DOHH2 (cell line): ENCODE results near the gene NFKBIZ.

Experiments
- H3F3A ChIP-seq: fragments of 200-600 bp; sonication (generic), shearing (Covaris generic); 2 replicates; pipeline ENCODE4 v1.6.0; 2016; ENCODE audit warnings: antibody characterized with exemption, mild to moderate bottlenecking; ENCODE audit not compliant: control insufficient read depth, insufficient read depth
- H3K27ac ChIP-seq: fragments of 200-600 bp; sonication (generic); 2 replicates; pipeline ENCODE4 v1.5.1; 2014; ENCODE audit warnings: low read depth, mild to moderate bottlenecking, low read length, moderate library complexity
- H3K27me3 ChIP-seq: fragments of 200-600 bp; sonication (generic); 2 replicates; pipeline ENCODE4 v1.6.1; 2014; ENCODE audit warnings: mild to moderate bottlenecking, low read length, mixed read lengths; ENCODE audit not compliant: control insufficient read depth
- H3K36me3 ChIP-seq: fragments of 200-600 bp; sonication (generic); 2 replicates; pipeline ENCODE4 v1.6.1; 2014; ENCODE audit warnings: mild to moderate bottlenecking, low read length, moderate library complexity, mixed read lengths; ENCODE audit not compliant: control insufficient read depth
- H3K4me1 ChIP-seq: fragments of 200-600 bp; sonication (generic); 2 replicates; pipeline ENCODE4 v1.6.1; 2014; ENCODE audit warnings: mild to moderate bottlenecking, low read length, mixed read lengths; ENCODE audit not compliant: control insufficient read depth
- H3K4me2 ChIP-seq: fragments of 200-600 bp; sonication (generic); 2 replicates; pipeline ENCODE4 v1.6.0; 2014; ENCODE audit warnings: mild to moderate bottlenecking, low read length, moderate library complexity
- H3K4me3 ChIP-seq: fragments of 200-600 bp; sonication (generic); 2 replicates; pipeline ENCODE4 v1.5.1; 2014; ENCODE audit warnings: mild to moderate bottlenecking, low read length, mixed read lengths
- H3K79me2 ChIP-seq: fragments of 200-600 bp; sonication (generic); 2 replicates; pipeline ENCODE4 v1.6.1; 2014; ENCODE audit warnings: mild to moderate bottlenecking, low read length, mixed read lengths; ENCODE audit not compliant: control insufficient read depth
- H3K9me2 ChIP-seq: fragments of 200-600 bp; sonication (generic); replicated peaks from 2 replicates; pipeline ENCODE4 v1.6.1; 2014; ENCODE audit warnings: mild to moderate bottlenecking, low read length, mixed read lengths; ENCODE audit not compliant: control insufficient read depth
- H3K9me3 ChIP-seq: fragments of 200-600 bp; sonication (generic); 2 replicates; pipeline ENCODE4 v1.6.1; 2014; ENCODE audit warnings: antibody characterized with exemption, low read length, mixed read lengths; ENCODE audit not compliant: control insufficient read depth, insufficient read depth
- H4K20me1 ChIP-seq: fragments of 200-600 bp; sonication (generic); 2 replicates; pipeline ENCODE4 v1.6.0; 2014; ENCODE audit warnings: low read depth, mild to moderate bottlenecking, antibody characterized with exemption, low read length, moderate library complexity; ENCODE audit not compliant: control insufficient read depth, insufficient read depth
- EZH2phosphoT487 ChIP-seq: fragments of 200-600 bp; sonication (generic); IDR thresholded peaks from 2 replicates; pipeline ENCODE4 v1.6.1; 2017; ENCODE audit warnings: borderline replicate concordance, mild to moderate bottlenecking, antibody characterized with exemption, low read length, moderate library complexity, mixed read lengths
- TF ChIP-seq, protein P1 (sequence below): fragments of 200-600 bp; sonication (generic); IDR thresholded peaks from one replicate; pipeline ENCODE4 v1.5.1; 2014; ENCODE audit warnings: antibody characterized with exemption, mild to moderate bottlenecking, low read depth, low read length; ENCODE audit not compliant: poor library complexity, severe bottlenecking

Gene NFKBIZ

DNA sequence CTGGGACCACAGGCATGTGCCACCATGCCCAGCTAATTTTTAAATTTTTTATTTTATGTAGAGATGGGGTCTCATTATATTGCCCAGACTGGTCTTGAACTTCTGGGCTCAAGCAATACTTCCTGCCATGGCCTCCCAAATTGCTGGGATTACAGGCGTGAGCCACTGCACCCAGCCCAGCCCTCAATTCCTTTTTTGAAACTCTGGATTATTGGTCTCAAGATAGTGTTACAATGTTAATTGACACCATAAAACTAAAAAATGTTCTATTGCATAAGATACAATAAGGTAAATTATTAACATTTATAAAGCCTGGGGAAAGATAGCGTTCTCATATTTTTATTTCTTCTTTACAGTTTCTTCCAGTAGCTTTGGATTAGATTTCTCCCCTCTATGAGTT, 3.9 kb upstream of the NFKBIZ start:
- Histone ChIP-seq H3K4me3 (no peak overlapping the region), H3K36me3 (peaks cover 48% of the 10 kb centered on the region), H4K20me1 (peaks cover 5% of the 10 kb centered on the region; the same call in 1 of the 2 replicates), H3F3A (peaks cover 2% of the 10 kb centered on the region; the same call in 1 of the 2 replicates), H3K27me3 (no peaks in the 10 kb centered on the region), H3K9me3 (peaks cover 2% of the 10 kb centered on the region; the same call in 1 of the 2 replicates), H3K27ac (no peak overlapping the region), H3K9me2 (no peaks in the 10 kb centered on the region), H3K79me2 (peaks cover 82% of the 10 kb centered on the region), H3K4me2 (no peak overlapping the region), H3K4me1 (peaks cover 64% of the 10 kb centered on the region)
- TF ChIP-seq EZH2phosphoT487, result no peak
- TF ChIP-seq, protein P1, sequence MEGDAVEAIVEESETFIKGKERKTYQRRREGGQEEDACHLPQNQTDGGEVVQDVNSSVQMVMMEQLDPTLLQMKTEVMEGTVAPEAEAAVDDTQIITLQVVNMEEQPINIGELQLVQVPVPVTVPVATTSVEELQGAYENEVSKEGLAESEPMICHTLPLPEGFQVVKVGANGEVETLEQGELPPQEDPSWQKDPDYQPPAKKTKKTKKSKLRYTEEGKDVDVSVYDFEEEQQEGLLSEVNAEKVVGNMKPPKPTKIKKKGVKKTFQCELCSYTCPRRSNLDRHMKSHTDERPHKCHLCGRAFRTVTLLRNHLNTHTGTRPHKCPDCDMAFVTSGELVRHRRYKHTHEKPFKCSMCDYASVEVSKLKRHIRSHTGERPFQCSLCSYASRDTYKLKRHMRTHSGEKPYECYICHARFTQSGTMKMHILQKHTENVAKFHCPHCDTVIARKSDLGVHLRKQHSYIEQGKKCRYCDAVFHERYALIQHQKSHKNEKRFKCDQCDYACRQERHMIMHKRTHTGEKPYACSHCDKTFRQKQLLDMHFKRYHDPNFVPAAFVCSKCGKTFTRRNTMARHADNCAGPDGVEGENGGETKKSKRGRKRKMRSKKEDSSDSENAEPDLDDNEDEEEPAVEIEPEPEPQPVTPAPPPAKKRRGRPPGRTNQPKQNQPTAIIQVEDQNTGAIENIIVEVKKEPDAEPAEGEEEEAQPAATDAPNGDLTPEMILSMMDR, result no peak

DNA sequence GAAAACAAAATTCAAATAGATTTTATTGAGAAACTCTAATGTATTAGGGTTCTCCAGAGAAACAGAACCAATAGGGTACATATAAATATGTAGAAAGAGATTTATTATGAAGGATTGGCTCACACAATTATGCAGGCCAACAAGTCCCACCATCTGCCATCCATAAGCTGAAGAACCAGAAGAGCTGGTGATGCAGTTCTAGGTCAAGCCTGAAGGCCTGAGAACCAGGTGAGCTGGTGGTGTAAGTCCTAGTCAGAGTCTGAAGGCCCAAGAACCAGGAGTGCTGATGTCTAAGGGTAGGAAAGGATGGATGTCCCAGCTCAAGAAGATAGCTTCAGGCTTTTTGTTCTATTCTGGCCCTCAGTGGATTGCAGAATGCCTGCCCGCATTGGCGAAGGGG, 2.6 kb upstream of the NFKBIZ start:
- peak overlapping the region; percentile 18; the same call in 1 of the 2 replicates for H3K4me2 ChIP-seq

DNA sequence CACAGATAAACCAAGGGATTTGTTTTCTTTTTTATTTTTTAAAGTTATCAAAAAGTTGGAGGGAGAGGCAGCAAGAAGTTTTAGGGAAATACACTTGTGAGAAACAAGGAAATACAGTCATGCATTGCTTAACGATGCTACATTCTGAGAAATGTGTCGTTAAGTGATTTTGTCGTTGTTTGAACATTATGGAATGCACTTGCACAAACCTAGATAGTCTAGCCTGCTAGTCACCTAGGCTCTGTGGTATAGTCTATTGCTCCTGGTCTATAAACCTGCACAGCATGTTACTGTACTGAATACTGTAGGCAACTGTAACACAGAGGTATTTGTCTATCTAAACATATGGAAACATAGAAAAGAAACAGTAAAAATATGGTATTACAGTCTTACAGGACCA, 2.0 kb upstream of the NFKBIZ start:
- H3K4me1 ChIP-seq, result peaks cover 62% of the 10 kb centered on the region
- no peaks in the 10 kb centered on the region for H3K27me3 ChIP-seq
- peaks cover 55% of the 10 kb centered on the region for H3K36me3 ChIP-seq
- H4K20me1 ChIP-seq, result peaks cover 22% of the 10 kb centered on the region
- 0 out of 2 replicates have a peak overlapping the region, but pooled peaks have one; percentile 21 for H3K4me3 ChIP-seq
- peak overlapping the region; percentile 76 for H3K4me2 ChIP-seq
- H3K9me3 ChIP-seq, result peaks cover under 1% of the 10 kb centered on the region; the same call in 1 of the 2 replicates
- TF ChIP-seq, protein P1, result no peak
- TF ChIP-seq EZH2phosphoT487, result no peak
- peaks cover 82% of the 10 kb centered on the region for H3K79me2 ChIP-seq
- H3K27ac ChIP-seq, result no peak overlapping the region
- no peaks in the 10 kb centered on the region for H3K9me2 ChIP-seq
- peaks cover 13% of the 10 kb centered on the region for H3F3A ChIP-seq

More for the DNA sequence above, 2.6 kb upstream of the NFKBIZ start:
- Histone ChIP-seq H3K27ac (no peak overlapping the region), H3K9me3 (peaks cover 2% of the 10 kb centered on the region; the same call in 1 of the 2 replicates), H3K27me3 (no peaks in the 10 kb centered on the region), H3F3A (peaks cover 7% of the 10 kb centered on the region), H3K79me2 (peaks cover 82% of the 10 kb centered on the region), H3K36me3 (peaks cover 55% of the 10 kb centered on the region), H4K20me1 (peaks cover 16% of the 10 kb centered on the region), H3K4me3 (no peak overlapping the region), H3K9me2 (no peaks in the 10 kb centered on the region), H3K4me1 (peaks cover 62% of the 10 kb centered on the region)
- TF ChIP-seq, protein P1, result no peak
- no peak for TF ChIP-seq EZH2phosphoT487
